Hepatocyte (in vitro differentiated cells): ENCODE results near the gene EHBP1. TPM values are rescaled to one million over a fixed set of nuclear protein-coding genes. Genes with fewer than 3 reads are reported as not detected.

Experiments
- DNase-seq: peaks from one replicate; pipeline ENCODE4 v3.0.0-alpha.2; 2016; ENCODE audit warnings: low spot score
- H2AFZ ChIP-seq: fragments of 200-600 bp; sonication (generic); 2 replicates; pipeline ENCODE4 v1.6.0; 2016; ENCODE audit warnings: antibody characterized with exemption, mild to moderate bottlenecking
- H3K27ac ChIP-seq: fragments of 200-600 bp; sonication (generic); 2 replicates; pipeline ENCODE4 v1.5.1; 2016; ENCODE audit warnings: mild to moderate bottlenecking
- H3K27me3 ChIP-seq: fragments of 200-600 bp; sonication (generic); 2 replicates; pipeline ENCODE4 v1.6.1; 2016
- H3K36me3 ChIP-seq: fragments of 200-600 bp; sonication (generic); replicated peaks from 2 replicates; pipeline ENCODE4 v1.5.1; 2016; ENCODE audit warnings: low read depth; ENCODE audit not compliant: insufficient read depth
- H3K4me1 ChIP-seq: fragments of 200-600 bp; sonication (generic); 2 replicates; pipeline ENCODE4 v1.5.1; 2016; ENCODE audit warnings: mild to moderate bottlenecking, moderate library complexity; ENCODE audit not compliant: insufficient read depth
- H3K4me2 ChIP-seq: fragments of 200-600 bp; sonication (generic); 2 replicates; pipeline ENCODE4 v1.6.0; 2016
- H3K4me3 ChIP-seq: fragments of 200-600 bp; sonication (generic); 2 replicates; pipeline ENCODE4 v1.5.1; 2016; ENCODE audit warnings: mild to moderate bottlenecking
- H3K79me2 ChIP-seq: fragments of 200-600 bp; sonication (generic); 2 replicates; pipeline ENCODE4 v1.6.0; 2017; ENCODE audit warnings: mild to moderate bottlenecking
- H3K9me2 ChIP-seq: fragments of 200-600 bp; sonication (generic); replicated peaks from 2 replicates; pipeline ENCODE4 v1.6.0; 2017; ENCODE audit warnings: mild to moderate bottlenecking; ENCODE audit not compliant: insufficient read depth
- H3K9me3 ChIP-seq: fragments of 200-600 bp; sonication (generic); 2 replicates; pipeline ENCODE4 v1.5.1; 2016; ENCODE audit warnings: low read depth, mild to moderate bottlenecking
- H4K20me1 ChIP-seq: fragments of 200-600 bp; sonication (generic); 2 replicates; pipeline ENCODE4 v1.6.0; 2016; ENCODE audit warnings: mild to moderate bottlenecking; ENCODE audit not compliant: insufficient read depth, poor library complexity, severe bottlenecking
- CTCF ChIP-seq: fragments of 200-600 bp; sonication (generic); IDR thresholded peaks from 2 replicates; pipeline ENCODE4 v1.5.1; 2016; ENCODE audit warnings: antibody characterized with exemption, mild to moderate bottlenecking; ENCODE audit not compliant: poor library complexity
- EZH2 ChIP-seq: fragments of 200-600 bp; sonication (generic); IDR thresholded peaks from 2 replicates; pipeline ENCODE4 v1.6.1; 2016; ENCODE audit warnings: antibody characterized with exemption, mild to moderate bottlenecking, borderline replicate concordance
- EZH2phosphoT487 ChIP-seq: fragments of 200-600 bp; sonication (generic); IDR thresholded peaks from one replicate; pipeline ENCODE4 v1.6.1; 2018; ENCODE audit warnings: antibody characterized with exemption, mild to moderate bottlenecking, low read depth, moderate library complexity; ENCODE audit not compliant: unreplicated experiment, severe bottlenecking
- WGBS: methylation state at CpG from one replicate; pipeline ENCODE4 v1.1.6; 2016; ENCODE audit warnings: low lambda C conversion rate; ENCODE audit errors: missing lambda C conversion rate; 5-methylcytosine and 5-hydroxymethylcytosine counted together
- polyA plus RNA-seq: library from polyadenylated mRNA; unstranded; fragments of >200 nt; fragmentation: Nextera tagmentation; extraction: Ambion mirVana; gene quantifications from 2 replicates; pipeline ENCODE4 v1.2.1, GENCODE V29; 2016
- total RNA-seq: library from RNA; depleted of rRNA; stranded (reverse); fragments of >200 nt; gene quantifications from 2 replicates; pipeline ENCODE4 v1.2.3, GENCODE V29; 2014

The EHBP1 gene
- total RNA-seq, result 34.6 and 44.0 TPM in 2 replicates
- 11.4 TPM in 2 replicates for polyA plus RNA-seq

DNA sequence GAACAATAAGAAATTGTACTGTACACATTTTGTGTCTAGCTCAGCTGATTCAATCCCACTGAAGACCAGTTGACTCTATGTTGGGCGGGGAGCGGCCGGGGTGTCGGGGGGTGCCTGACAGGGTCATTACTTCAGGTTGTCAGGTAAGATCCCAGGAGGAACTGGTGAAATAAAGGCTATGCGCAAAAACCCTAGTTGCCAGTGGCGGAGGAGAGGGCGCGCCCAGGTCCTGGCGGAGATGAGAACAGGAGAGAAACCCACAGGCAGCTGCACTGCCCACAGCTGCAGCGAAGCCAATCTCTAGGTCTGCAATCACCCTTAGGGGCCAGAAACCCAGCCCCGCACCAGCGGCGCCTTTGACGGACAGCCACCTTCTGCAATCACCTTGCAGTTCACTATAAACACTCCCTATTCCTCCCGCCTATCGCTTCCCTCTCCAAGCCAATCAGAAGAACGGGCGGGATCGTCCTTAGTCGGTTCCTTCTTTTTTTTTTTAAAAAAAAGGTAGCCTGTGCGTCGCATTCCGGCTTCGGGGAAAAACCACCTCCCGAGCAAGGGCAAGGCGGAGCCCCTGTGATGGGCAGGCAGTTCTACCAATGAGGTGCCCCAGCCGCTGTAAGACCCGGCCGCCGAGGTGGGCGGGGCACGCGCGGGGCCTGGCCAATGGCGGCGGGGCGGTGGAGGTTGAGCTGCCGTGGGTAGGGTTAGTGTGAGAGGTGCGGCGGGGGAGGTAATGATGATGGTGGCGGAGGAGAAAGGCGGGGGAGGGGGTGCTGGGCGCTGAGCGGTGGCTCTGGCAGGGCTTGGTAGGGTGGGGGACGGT is at the start of gene EHBP1:
EHBP1 (plus strand) TSS at position 707 of the 823 bp plus-strand sequence. CDS start 1,479 bp downstream, outside the sequence.
- no peaks in the 10 kb centered on the region for H3K9me3 ChIP-seq
- no peaks in the 10 kb centered on the region for H4K20me1 ChIP-seq
- TF ChIP-seq EZH2phosphoT487 (no peak), EZH2 (no peak), CTCF (no peak)
- 2% methylated on average over 36 of the region's 45 CpGs for WGBS
- H3K36me3 ChIP-seq, result no peaks in the 10 kb centered on the region
- peak; percentile 99 for DNase-seq
- H3K9me2 ChIP-seq, result no peaks in the 10 kb centered on the region
- peak within 1 kb of the TSS; percentile 62 for H2AFZ ChIP-seq
- H3K27ac ChIP-seq, result peak within 1 kb of the TSS; percentile 85
- H3K79me2 ChIP-seq, result peaks cover 40% of the 10 kb centered on the region
- H3K4me1 ChIP-seq, result peaks cover 20% of the 10 kb centered on the region
- no peaks in the 10 kb centered on the region for H3K27me3 ChIP-seq
- peak within 1 kb of the TSS; percentile 87 for H3K4me2 ChIP-seq
- peak within 1 kb of the TSS; percentile 61 for H3K4me3 ChIP-seq

- H3K27me3 ChIP-seq, result no peaks in the 10 kb centered on the region
- DNase-seq, result no peak
- no peak overlapping the region for H3K4me3 ChIP-seq
- H3K36me3 ChIP-seq, result no peaks in the 10 kb centered on the region
- H3K9me2 ChIP-seq, result no peaks in the 10 kb centered on the region
- no peaks in the 10 kb centered on the region for H3K79me2 ChIP-seq
- no peak overlapping the region for H2AFZ ChIP-seq
- TF ChIP-seq CTCF, result no peak
- no peak for TF ChIP-seq EZH2
- TF ChIP-seq EZH2phosphoT487, result no peak
- H3K4me1 ChIP-seq, result peaks cover 18% of the 10 kb centered on the region
- no peak overlapping the region for H3K4me2 ChIP-seq
- no peak overlapping the region for H3K27ac ChIP-seq
- no peaks in the 10 kb centered on the region for H4K20me1 ChIP-seq
- H3K9me3 ChIP-seq, result no peaks in the 10 kb centered on the region
Measured at GRCh38 chr2:62657783-62658182, 47.7 kb upstream of the EHBP1 start.

GRCh38 chr2:62658891-62659290 is 46.6 kb upstream of the EHBP1 start:
- H3K36me3 ChIP-seq, result no peaks in the 10 kb centered on the region
- H3K4me3 ChIP-seq, result no peak overlapping the region
- no peak overlapping the region for H3K4me2 ChIP-seq
- H3K9me3 ChIP-seq, result no peaks in the 10 kb centered on the region
- peaks cover 23% of the 10 kb centered on the region for H3K4me1 ChIP-seq
- no peak overlapping the region for H3K27ac ChIP-seq
- WGBS, result 83% methylated on average over 2 of the region's 2 CpGs
- H3K9me2 ChIP-seq, result no peaks in the 10 kb centered on the region
- no peak for DNase-seq
- no peaks in the 10 kb centered on the region for H3K79me2 ChIP-seq
- no peak for TF ChIP-seq CTCF
- no peaks in the 10 kb centered on the region for H3K27me3 ChIP-seq
- no peak overlapping the region for H2AFZ ChIP-seq
- no peaks in the 10 kb centered on the region for H4K20me1 ChIP-seq
